ENCODE results near the gene SOSTDC1.
"Not testable (repeated sequence)": the region's sequence is repeated elsewhere in the genome, so short reads cannot be mapped to it uniquely, and the experiment has no call there.

Gene SOSTDC1

GRCh38 chr7:16465469-16466361 lies at the start of gene SOSTDC1:
Gene SOSTDC1 (minus strand): TSS chr7:16465738. CDS start chr7:16465668, 70 bp downstream.
- FAIRE-seq (no peak), DNase-seq (ENCODE audit: insufficient read length, low spot score) (no peak)
- no peak for TF ChIP-seq POLR2A (IDR thresholded peaks at IDR 0.05; ENCODE audit: low read depth, low read length)

- DNase-seq (ENCODE audit: insufficient read length, low spot score), result no peak
- FAIRE-seq, result no peak
- no peak for TF ChIP-seq POLR2A (IDR thresholded peaks at IDR 0.05; ENCODE audit: low read depth, low read length)
Observed at GRCh38 chr7:16514729-16515128, 49.2 kb upstream of the SOSTDC1 start.

GRCh38 chr7:16514271-16514670 lies 48.7 kb upstream of the SOSTDC1 start:
- no peak for TF ChIP-seq POLR2A (IDR thresholded peaks at IDR 0.05; ENCODE audit: low read depth, low read length)
- no peak for FAIRE-seq
- DNase-seq (ENCODE audit: insufficient read length, low spot score), result no peak

GRCh38 chr7:16512097-16512496 lies 46.6 kb upstream of the SOSTDC1 start:
- DNase-seq (ENCODE audit: insufficient read length, low spot score) (no peak), FAIRE-seq (no peak)
- TF ChIP-seq POLR2A (IDR thresholded peaks at IDR 0.05; ENCODE audit: low read depth, low read length), result no peak

- DNase-seq (ENCODE audit: insufficient read length, low spot score) (no peak), FAIRE-seq (no peak)
- TF ChIP-seq POLR2A (IDR thresholded peaks at IDR 0.05; ENCODE audit: low read depth, low read length), result no peak
Observed at GRCh38 chr7:16511314-16511713, 45.8 kb upstream of the SOSTDC1 start.

- no peak for FAIRE-seq
- TF ChIP-seq POLR2A (IDR thresholded peaks at IDR 0.05; ENCODE audit: low read depth, low read length), result no peak
- no peak for DNase-seq (ENCODE audit: insufficient read length, low spot score)
Observed at GRCh38 chr7:16509829-16510228, 44.3 kb upstream of the SOSTDC1 start.

- not testable (repeated sequence) for DNase-seq (ENCODE audit: insufficient read length, low spot score); FAIRE-seq
Observed at GRCh38 chr7:16506422-16506821, 40.9 kb upstream of the SOSTDC1 start.

GRCh38 chr7:16504019-16504418 lies 38.5 kb upstream of the SOSTDC1 start:
- DNase-seq (ENCODE audit: insufficient read length, low spot score) (no peak), FAIRE-seq (no peak)
- TF ChIP-seq POLR2A (IDR thresholded peaks at IDR 0.05; ENCODE audit: low read depth, low read length), result no peak

- no peak for DNase-seq (ENCODE audit: insufficient read length, low spot score)
- no peak for TF ChIP-seq POLR2A (IDR thresholded peaks at IDR 0.05; ENCODE audit: low read depth, low read length)
- no peak for FAIRE-seq
Observed at GRCh38 chr7:16502303-16502702, 36.8 kb upstream of the SOSTDC1 start.

- TF ChIP-seq POLR2A (IDR thresholded peaks at IDR 0.05; ENCODE audit: low read depth, low read length), result no peak
- no peak for DNase-seq (ENCODE audit: insufficient read length, low spot score)
- FAIRE-seq, result no peak
Observed at GRCh38 chr7:16498122-16498521, 32.6 kb upstream of the SOSTDC1 start.

- no peak for TF ChIP-seq POLR2A (IDR thresholded peaks at IDR 0.05; ENCODE audit: low read depth, low read length)
- FAIRE-seq (no peak), DNase-seq (ENCODE audit: insufficient read length, low spot score) (no peak)
Observed at GRCh38 chr7:16494955-16495719, 29.6 kb upstream of the SOSTDC1 start.

GRCh38 chr7:16494551-16494950 lies 29.0 kb upstream of the SOSTDC1 start:
- no peak for DNase-seq (ENCODE audit: insufficient read length, low spot score)
- FAIRE-seq, result no peak

GRCh38 chr7:16493266-16493665 lies 27.7 kb upstream of the SOSTDC1 start:
- TF ChIP-seq POLR2A (IDR thresholded peaks at IDR 0.05; ENCODE audit: low read depth, low read length), result no peak
- FAIRE-seq (no peak), DNase-seq (ENCODE audit: insufficient read length, low spot score) (no peak)

More at GRCh38 chr7:16494551-16494950, 29.0 kb upstream of the SOSTDC1 start:
- no peak for TF ChIP-seq POLR2A (IDR thresholded peaks at IDR 0.05; ENCODE audit: low read depth, low read length)

GRCh38 chr7:16492513-16493062 lies 27.1 kb upstream of the SOSTDC1 start:
- DNase-seq (ENCODE audit: insufficient read length, low spot score), result no peak
- TF ChIP-seq POLR2A (IDR thresholded peaks at IDR 0.05; ENCODE audit: low read depth, low read length), result no peak
- FAIRE-seq, result peak; percentile 72

Data from H54 (cell line).